CD4-positive, alpha-beta T cell (primary cell): ENCODE measurements around the gene RHOT1. TPM values are rescaled to one million over a fixed set of nuclear protein-coding genes. Genes with fewer than 3 reads are reported as not detected.

Source experiments
- ATAC-seq: fragments of 200-7000 bp; cut with Tn5 transposase; one replicate; pipeline ENCODE4 v1.10.0; 2022; ENCODE audit warnings: mild to moderate bottlenecking; ENCODE audit not compliant: poor library complexity
- CTCF ChIA-PET: fragments of 350-600 bp; sonication (Branson Sonifier 250); formaldehyde crosslinking; loops from one replicate; lab custom pipeline; 2021; ENCODE audit warnings: antibody characterized with exemption, inconsistent platforms; lab: Charles Lee
- POLR2A ChIA-PET: fragments of 350-600 bp; sonication (Branson Sonifier 250); formaldehyde crosslinking; loops from one replicate; lab custom pipeline; 2021; ENCODE audit warnings: antibody characterized with exemption, inconsistent platforms; lab: Charles Lee
- DNase-seq, 14 experiments: peaks; one replicate each; pipeline ENCODE4 v3.0.0-alpha.2; 2013 to 2020; ENCODE audit warnings: mixed read lengths in 2 of 14
- H3K27ac ChIP-seq, 2 donors: one replicate each; pipeline versions ENCODE4 v1.5.1 to v1.7.0; 2013; ENCODE audit warnings: low read length in 2 of 2, low read depth in 1 of 2, mild to moderate bottlenecking in 1 of 2
- H3K27me3 ChIP-seq, 2 experiments: 1 replicate in 1 of 2; 2 replicates in 1 of 2; pipeline versions ENCODE4 v1.6.1 to v1.7.0; 2013; ENCODE audit warnings: low read length in 2 of 2, control low read depth in 1 of 2, mild to moderate bottlenecking in 1 of 2, moderate library complexity in 1 of 2; ENCODE audit not compliant: insufficient read depth in 2 of 2, control insufficient read depth in 1 of 2
- H3K36me3 ChIP-seq: one replicate; pipeline ENCODE4 v1.6.1; 2013; ENCODE audit warnings: low read length, control low read depth; ENCODE audit not compliant: insufficient read depth
- H3K4me1 ChIP-seq: one replicate; pipeline ENCODE4 v1.6.1; 2013; ENCODE audit warnings: low read length, control low read depth; ENCODE audit not compliant: insufficient read depth
- H3K4me3 ChIP-seq: one replicate; pipeline ENCODE4 v1.5.1; 2013; ENCODE audit warnings: mild to moderate bottlenecking, low read length, moderate library complexity
- H3K9me3 ChIP-seq, 2 experiments: 1 replicate in 1 of 2; 2 replicates in 1 of 2; pipeline versions ENCODE4 v1.6.1 to v1.7.0; 2013; ENCODE audit warnings: low read length in 2 of 2, mild to moderate bottlenecking in 2 of 2, control low read depth in 1 of 2, moderate library complexity in 1 of 2; ENCODE audit not compliant: control insufficient read depth in 1 of 2, insufficient read depth in 1 of 2
- H3K27ac Mint-ChIP-seq: one replicate; pipeline ENCODE4 v1.8.0; 2020; ENCODE audit warnings: mixed read lengths
- H3K27me3 Mint-ChIP-seq: one replicate; pipeline ENCODE4 v1.8.0; 2021; ENCODE audit warnings: mixed read lengths
- H3K36me3 Mint-ChIP-seq: one replicate; pipeline ENCODE4 v1.8.0; 2021; ENCODE audit warnings: low read depth, mixed read lengths
- H3K4me1 Mint-ChIP-seq: one replicate; pipeline ENCODE4 v1.8.0; 2021; ENCODE audit warnings: low read depth, mixed read lengths
- H3K4me3 Mint-ChIP-seq: one replicate; pipeline ENCODE4 v1.8.0; 2020; ENCODE audit warnings: mild to moderate bottlenecking, mixed read lengths
- H3K9me3 Mint-ChIP-seq: one replicate; pipeline ENCODE4 v1.8.0; 2020; ENCODE audit warnings: mixed read lengths
- intact Hi-C, 2 experiments: fragments of 100-400 bp; cut with DNase I in 1 of 2; cut with micrococcal nuclease in 1 of 2; formaldehyde crosslinking; loops; one replicate each; pipeline versions ENCODE4 v1.15.1 to v1.9.0; 2023 to 2025; cut with DNase I, micrococcal nuclease
- total RNA-seq, 174 experiments: library from RNA in 2 of 174; stranded (reverse) in 2 of 174; gene quantifications; one replicate each; pipeline ENCODE4 v1.2.3 and lab custom pipeline; 2021 to 2026
- TF ChIP-seq, protein P1 (sequence below): fragments of 200-600 bp; IDR thresholded peaks from one replicate; pipeline ENCODE4 v1.8.0; 2022; ENCODE audit warnings: antibody characterized with exemption, mild to moderate bottlenecking

Gene RHOT1
- total RNA-seq, 2 experiments from 2014 or later = 12.9 to 13.1 TPM

DNA sequence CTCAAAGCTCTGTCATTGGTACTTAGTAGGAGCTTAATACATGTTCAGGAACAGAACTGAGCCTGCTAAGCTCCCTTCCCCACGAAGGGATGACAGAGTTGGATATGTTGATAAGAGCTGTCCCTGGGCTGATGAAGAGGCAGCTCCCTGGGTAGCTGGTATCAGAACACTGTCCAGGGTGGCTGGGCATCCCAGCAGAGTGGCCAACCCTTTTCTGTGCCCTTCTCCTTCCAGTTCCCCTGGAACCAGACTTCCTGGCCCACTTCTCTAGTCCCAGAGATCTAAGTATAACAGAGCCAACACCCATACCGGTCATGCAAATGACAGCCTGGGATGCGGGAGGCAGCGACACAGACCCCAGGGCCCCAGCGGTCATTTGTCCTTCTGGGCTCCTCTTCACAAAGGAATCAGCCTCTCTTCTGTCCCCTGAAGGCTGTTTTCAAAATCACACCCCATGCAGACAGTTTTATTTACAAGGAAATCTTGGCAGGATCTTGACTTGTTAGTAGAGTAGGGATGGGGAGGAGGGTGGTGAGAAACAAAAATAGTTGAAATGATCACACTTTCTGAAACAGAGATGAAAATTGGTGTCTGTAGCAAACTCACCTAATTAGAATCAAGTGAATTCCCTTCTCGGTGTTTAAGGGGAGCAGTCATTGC, 122.0 kb downstream of the RHOT1 start:
- no peak overlapping the region for H3K4me3 ChIP-seq
- DNase-seq = no peak
- H3K27ac ChIP-seq = no peak overlapping the region
- Mint-ChIP-seq H3K4me1 (peaks cover 29% of the 10 kb centered on the region), H3K36me3 (no peaks in the 10 kb centered on the region), H3K4me3 (peak overlapping the region; percentile 89), H3K27me3 (peaks cover 81% of the 10 kb centered on the region), H3K27ac (no peak overlapping the region), H3K9me3 (no peaks in the 10 kb centered on the region)
- intact Hi-C loops = no loop called here
- ChIA-PET POLR2A (no interaction called here), CTCF (interaction anchor here (1.7 kb wide), 1 partner anchor 11 kb away, joined by 4 read pairs; no protein-coding TSS in a partner anchor)
- H3K27me3 ChIP-seq = peaks cover 31 to 47% of the 10 kb centered on the region in 2 experiments
- TF ChIP-seq, protein P1, sequence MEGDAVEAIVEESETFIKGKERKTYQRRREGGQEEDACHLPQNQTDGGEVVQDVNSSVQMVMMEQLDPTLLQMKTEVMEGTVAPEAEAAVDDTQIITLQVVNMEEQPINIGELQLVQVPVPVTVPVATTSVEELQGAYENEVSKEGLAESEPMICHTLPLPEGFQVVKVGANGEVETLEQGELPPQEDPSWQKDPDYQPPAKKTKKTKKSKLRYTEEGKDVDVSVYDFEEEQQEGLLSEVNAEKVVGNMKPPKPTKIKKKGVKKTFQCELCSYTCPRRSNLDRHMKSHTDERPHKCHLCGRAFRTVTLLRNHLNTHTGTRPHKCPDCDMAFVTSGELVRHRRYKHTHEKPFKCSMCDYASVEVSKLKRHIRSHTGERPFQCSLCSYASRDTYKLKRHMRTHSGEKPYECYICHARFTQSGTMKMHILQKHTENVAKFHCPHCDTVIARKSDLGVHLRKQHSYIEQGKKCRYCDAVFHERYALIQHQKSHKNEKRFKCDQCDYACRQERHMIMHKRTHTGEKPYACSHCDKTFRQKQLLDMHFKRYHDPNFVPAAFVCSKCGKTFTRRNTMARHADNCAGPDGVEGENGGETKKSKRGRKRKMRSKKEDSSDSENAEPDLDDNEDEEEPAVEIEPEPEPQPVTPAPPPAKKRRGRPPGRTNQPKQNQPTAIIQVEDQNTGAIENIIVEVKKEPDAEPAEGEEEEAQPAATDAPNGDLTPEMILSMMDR = no peak
- peaks cover 24% of the 10 kb centered on the region for H3K4me1 ChIP-seq
- ATAC-seq = no peak
- H3K36me3 ChIP-seq = no peaks in the 10 kb centered on the region
- H3K9me3 ChIP-seq = no peaks in the 10 kb centered on the region

DNA sequence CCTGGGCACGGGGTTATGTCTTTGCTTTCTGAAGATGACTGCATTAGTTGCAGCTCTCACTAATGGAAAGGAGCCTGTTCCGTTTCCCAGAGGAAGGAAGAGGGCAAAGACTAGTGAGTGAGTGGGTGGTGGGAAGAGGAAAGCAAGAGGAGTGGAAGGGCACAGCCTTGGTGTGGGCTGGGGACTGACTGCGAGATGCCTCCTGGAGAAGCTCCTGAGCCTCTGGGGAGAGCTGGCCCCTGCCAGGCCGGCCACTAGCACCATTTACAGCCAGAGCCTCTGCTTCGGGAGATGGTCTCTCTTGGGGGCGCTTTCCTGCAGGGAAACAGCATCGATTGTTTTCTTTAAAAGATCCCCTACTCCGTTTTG, 122.5 kb downstream of the RHOT1 start:
- Histone ChIP-seq H3K4me1 (peaks cover 24% of the 10 kb centered on the region), H3K9me3 (no peaks in the 10 kb centered on the region), H3K27me3 (peaks cover 32 to 52% of the 10 kb centered on the region in 2 experiments), H3K36me3 (no peaks in the 10 kb centered on the region), H3K4me3 (no peak overlapping the region), H3K27ac (no peak overlapping the region)
- Mint-ChIP-seq H3K4me3 (peak overlapping the region; percentile 89), H3K9me3 (no peaks in the 10 kb centered on the region), H3K36me3 (no peaks in the 10 kb centered on the region), H3K27ac (no peak overlapping the region), H3K27me3 (peaks cover 81% of the 10 kb centered on the region), H3K4me1 (peaks cover 29% of the 10 kb centered on the region)
- intact Hi-C loops = no loop called here
- no peak for ATAC-seq
- TF ChIP-seq, protein P1 = no peak
- CTCF ChIA-PET = no interaction called here
- DNase-seq = no peak
- POLR2A ChIA-PET = no interaction called here

DNA sequence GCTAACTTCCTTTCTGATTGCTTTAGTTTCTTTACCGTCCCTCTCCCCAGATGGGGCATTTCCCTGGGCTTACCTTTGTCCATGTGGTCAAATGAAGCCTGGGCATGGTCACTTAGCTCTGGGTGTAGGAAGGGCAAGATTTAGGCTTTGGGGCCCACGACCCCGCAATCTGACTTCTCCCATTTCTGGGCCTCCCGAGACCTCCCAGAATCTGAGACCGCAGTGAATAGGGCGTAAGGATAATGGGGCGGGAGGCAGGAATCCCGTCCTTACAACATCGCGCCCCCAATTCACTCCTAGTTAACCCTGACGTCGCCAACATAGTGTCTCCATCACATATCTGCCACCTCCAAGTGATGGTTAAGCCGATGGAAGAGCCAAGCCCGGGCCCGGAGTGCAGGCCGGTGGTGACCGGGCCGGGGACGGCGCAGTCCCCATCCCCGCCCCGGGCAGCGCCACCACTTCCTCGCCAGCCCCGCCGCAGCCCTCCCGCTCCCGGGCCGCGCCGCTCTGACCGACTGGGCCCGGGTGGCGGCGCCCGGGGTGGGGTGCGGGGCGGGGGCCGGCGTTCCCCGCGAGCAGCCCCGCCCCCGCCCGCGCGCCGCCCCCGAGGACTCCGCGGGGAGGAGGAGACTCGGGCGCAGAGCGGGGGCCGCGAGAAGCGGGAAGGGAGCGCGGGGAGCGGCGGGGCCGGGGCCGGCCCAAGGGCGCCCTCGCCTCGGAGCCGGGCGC, 123.1 kb downstream of the RHOT1 start, which contains the start of gene RHBDL3:
Gene RHBDL3 (plus strand): TSS at position 641 of the 732 bp plus-strand sequence. CDS start 358 bp downstream, outside the sequence.
- TF ChIP-seq, protein P1 = no peak
- intact Hi-C loops = no loop called here
- DNase-seq (peak in 6 of 14 experiments; percentile 6 to 60 (median 27)), ATAC-seq (peak; percentile 45)
- H3K36me3 Mint-ChIP-seq = no peaks in the 10 kb centered on the region
- Histone ChIP-seq H3K9me3 (no peaks in the 10 kb centered on the region), H3K36me3 (no peaks in the 10 kb centered on the region), H3K27ac (no peak within 1 kb of the TSS), H3K4me3 (peak within 1 kb of the TSS; percentile 57), H3K27me3 (peaks cover 38 to 58% of the 10 kb centered on the region in 2 experiments), H3K4me1 (peaks cover 24% of the 10 kb centered on the region)
- H3K27me3 Mint-ChIP-seq = peaks cover 79% of the 10 kb centered on the region
- H3K9me3 Mint-ChIP-seq = no peaks in the 10 kb centered on the region
- H3K27ac Mint-ChIP-seq = no peak within 1 kb of the TSS
- peak within 1 kb of the TSS; percentile 89 for H3K4me3 Mint-ChIP-seq
- peaks cover 29% of the 10 kb centered on the region for H3K4me1 Mint-ChIP-seq
- ChIA-PET POLR2A (interaction anchor here (0.9 kb wide), 1 partner anchor 7 kb away, joined by 4 read pairs; no protein-coding TSS in a partner anchor), CTCF (no interaction called here)
